HG02970 (cell line): ENCODE data around the gene SLC35F1.
"Not testable (repeated sequence)": the region's sequence is repeated elsewhere in the genome, so short reads cannot be mapped to it uniquely, and the experiment has no call there.

Source experiments
- ATAC-seq: cut with Tn5 transposase; IDR thresholded peaks from one replicate; pipeline ENCODE4 v1.9.1; 2021; ENCODE audit warnings: mild to moderate bottlenecking, moderate library complexity, moderate number of reproducible peaks; ENCODE audit not compliant: unreplicated experiment, low FRiP score

Gene SLC35F1

GRCh38 chr6:117906958-117907600 is at the start of gene SLC35F1:
Gene SLC35F1, plus strand, starts transcription at chr6:117907264.
- peak; percentile 71 for ATAC-seq

GRCh38 chr6:117858601-117859000 is 48.5 kb upstream of the SLC35F1 start:
- not testable (repeated sequence) for ATAC-seq

GRCh38 chr6:117861545-117861944 is 45.5 kb upstream of the SLC35F1 start:
- ATAC-seq = no peak

GRCh38 chr6:117866561-117866960 is 40.5 kb upstream of the SLC35F1 start:
- no peak for ATAC-seq

GRCh38 chr6:117870486-117871242 is 36.4 kb upstream of the SLC35F1 start:
- peak; percentile 88 for ATAC-seq

- ATAC-seq = no peak
Observed at GRCh38 chr6:117880824-117881223, 26.2 kb upstream of the SLC35F1 start.

- no peak for ATAC-seq
Observed at GRCh38 chr6:117890172-117890571, 16.9 kb upstream of the SLC35F1 start.

GRCh38 chr6:117906507-117906957 is 532 bp upstream of the SLC35F1 start:
- peak; percentile 2 for ATAC-seq

GRCh38 chr6:117907601-117908245 is 659 bp downstream of the SLC35F1 start:
- ATAC-seq = peak; percentile 22

- no peak for ATAC-seq
Observed at GRCh38 chr6:117908246-117909068, 1.4 kb downstream of the SLC35F1 start.

- ATAC-seq = no peak
Observed at GRCh38 chr6:117909638-117910037, 2.6 kb downstream of the SLC35F1 start.

- ATAC-seq = no peak
Observed at GRCh38 chr6:117910549-117910948, 3.5 kb downstream of the SLC35F1 start.

- ATAC-seq = no peak
Observed at GRCh38 chr6:117911150-117911549, 4.1 kb downstream of the SLC35F1 start.

GRCh38 chr6:117911660-117912059 is 4.6 kb downstream of the SLC35F1 start:
- ATAC-seq = no peak

- ATAC-seq = no peak
Observed at GRCh38 chr6:117915846-117916245, 8.8 kb downstream of the SLC35F1 start.

- no peak for ATAC-seq
Observed at GRCh38 chr6:117916483-117916882, 9.4 kb downstream of the SLC35F1 start.

GRCh38 chr6:117917176-117917575 is 10.1 kb downstream of the SLC35F1 start:
- ATAC-seq = no peak

GRCh38 chr6:117918454-117918853 is 11.4 kb downstream of the SLC35F1 start:
- no peak for ATAC-seq

- no peak for ATAC-seq
Observed at GRCh38 chr6:117919275-117919674, 12.2 kb downstream of the SLC35F1 start.
